NCI-H226 (cell line): Measurements from ENCODE around the gene UBXN7.
"Not testable (repeated sequence)": the region's sequence is repeated elsewhere in the genome, so short reads cannot be mapped to it uniquely, and the experiment has no call there.

Experiments used
- DNase-seq: peaks from one replicate; pipeline ENCODE4 v3.0.0-alpha.2; 2015

The UBXN7 gene

DNA sequence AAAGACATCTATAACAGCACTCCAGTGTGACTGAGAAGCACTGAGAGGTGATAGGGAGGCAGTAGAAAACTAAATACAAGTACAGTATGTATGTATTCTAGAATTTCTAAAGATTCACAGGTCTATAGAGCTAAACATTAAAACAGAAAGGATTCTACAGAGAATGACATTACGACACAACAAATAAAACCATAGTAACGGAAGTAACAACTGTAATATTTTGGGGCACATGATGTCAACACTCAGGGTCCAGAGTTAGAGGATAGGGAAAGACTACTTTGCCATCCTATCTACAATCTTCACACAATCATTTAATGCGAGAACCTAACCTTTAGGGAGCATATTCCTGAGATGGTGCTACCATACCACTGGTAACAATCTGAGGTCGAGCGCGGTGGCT lies 13.6 kb downstream of the UBXN7 start:
- DNase-seq = no peak

DNA sequence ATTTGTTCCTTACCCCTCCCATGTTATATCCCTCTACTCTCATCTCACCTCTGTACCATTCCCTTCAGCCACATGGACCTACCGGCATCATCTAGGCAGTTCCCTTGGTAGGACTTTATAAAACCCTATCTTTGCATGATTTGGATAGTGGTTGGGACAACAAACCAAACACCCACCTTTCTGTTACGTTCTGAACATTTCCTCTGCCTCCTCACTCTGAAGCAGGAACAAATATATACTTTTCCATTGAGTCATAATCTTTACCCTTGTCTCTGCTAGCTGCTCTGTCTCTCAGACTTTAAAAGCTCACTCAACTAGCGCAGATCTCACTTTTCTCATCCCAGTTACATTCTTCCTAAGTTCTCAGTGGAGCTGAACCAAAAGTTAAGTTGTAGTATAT lies 17.8 kb downstream of the UBXN7 start:
- no peak for DNase-seq

DNA sequence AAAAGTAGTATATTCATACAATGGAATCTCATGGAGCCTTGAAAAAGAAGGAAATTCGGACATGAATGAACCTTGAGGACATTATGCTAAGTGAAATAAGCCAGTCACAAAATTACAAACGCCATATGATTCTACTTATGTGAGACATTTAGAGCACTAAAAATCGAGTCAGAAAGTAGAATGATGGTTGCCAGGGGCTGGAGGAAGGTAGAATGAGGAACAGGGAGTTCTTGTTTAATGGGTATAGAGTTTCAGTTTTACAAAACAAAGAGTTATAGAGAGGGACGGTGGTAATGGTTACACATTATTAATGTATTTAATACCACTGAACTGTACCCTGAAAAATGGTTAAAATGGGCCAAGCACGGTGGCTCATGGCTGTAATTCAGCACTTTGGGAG lies 19.5 kb downstream of the UBXN7 start:
- DNase-seq = no peak

DNA sequence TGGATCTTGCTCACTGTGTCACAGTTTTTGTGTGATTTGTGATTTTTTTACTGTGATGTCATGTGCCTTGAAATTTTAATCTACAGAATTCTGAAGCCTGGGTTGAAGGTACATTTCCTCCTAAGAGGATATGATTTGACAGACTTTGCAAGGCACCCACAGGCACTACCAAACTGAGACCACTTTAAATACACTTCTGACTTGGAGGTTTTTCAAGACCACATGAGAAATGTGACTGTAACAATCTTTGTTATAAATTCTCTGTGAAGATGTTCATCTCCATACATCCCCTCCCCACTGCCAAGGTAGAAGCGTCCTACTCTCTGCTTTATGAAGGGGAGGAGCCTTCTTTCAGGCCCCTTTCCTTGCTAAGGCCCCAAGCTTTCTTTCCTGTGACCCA lies 22.8 kb downstream of the UBXN7 start:
- no peak for DNase-seq

DNA sequence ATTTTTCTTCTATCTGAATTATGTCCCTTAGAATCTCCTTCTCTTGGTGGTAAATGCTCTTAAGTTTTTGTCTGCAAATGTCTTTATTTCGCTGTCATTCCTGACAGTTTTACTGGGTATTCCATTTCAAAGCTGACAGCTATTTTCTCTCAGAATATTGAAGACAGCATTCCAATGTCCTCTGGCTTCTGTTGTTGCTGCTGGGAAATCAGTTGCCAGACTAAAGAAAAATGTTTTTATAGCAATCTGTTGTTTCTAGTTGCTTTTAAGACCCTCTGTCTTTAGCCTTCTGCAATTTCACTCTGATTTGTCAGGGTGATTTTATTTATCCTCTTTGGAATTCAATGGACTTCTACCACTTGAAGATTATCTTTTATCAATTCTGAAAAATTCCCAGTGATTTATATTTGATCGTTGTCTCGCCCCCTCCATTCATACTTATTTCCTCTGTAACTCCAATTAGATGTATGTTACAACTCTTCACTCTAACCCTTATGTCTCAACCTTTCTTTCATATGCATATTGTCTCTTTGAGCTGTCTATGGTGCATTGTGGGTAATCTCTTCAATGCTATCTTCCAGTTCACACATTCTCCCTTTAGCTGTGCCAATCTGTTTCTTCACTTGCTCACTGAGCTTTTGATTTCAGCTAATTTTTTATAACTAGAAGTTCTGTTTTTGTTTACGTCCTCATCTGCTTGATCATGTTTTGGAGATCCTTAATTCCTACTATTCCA lies 23.5 kb downstream of the UBXN7 start:
- no peak for DNase-seq

DNA sequence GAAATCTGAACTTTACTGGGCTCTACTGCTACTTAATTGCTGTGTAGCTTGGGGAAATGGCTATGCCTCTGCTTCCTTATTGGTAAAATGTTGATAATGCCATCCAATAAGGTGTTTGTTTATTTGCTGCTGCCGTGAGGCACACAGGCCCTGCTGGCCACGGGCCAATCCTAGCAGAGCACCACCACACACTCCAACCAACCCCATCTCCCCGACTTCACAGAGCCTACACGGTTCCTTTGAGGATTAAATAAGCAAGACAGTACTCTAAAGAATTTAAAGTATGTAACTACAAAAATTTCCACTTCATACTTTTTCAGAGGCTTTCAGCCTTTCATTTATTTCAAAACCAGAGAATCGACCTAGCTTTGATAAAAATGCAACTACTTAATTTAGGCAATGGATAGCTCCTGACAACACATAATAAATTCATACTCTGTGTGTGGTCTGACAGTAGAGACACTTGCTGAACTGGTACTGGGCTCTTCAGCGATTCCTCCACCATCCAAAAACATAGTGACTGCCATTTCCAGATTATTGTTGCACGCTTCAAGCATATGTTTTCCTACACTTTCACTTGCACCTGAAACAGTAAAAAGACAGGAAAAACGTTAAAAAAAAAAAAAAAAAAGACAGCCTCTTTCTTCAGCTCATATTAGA lies 25.3 kb downstream of the UBXN7 start:
- DNase-seq = peak; percentile 73

DNA sequence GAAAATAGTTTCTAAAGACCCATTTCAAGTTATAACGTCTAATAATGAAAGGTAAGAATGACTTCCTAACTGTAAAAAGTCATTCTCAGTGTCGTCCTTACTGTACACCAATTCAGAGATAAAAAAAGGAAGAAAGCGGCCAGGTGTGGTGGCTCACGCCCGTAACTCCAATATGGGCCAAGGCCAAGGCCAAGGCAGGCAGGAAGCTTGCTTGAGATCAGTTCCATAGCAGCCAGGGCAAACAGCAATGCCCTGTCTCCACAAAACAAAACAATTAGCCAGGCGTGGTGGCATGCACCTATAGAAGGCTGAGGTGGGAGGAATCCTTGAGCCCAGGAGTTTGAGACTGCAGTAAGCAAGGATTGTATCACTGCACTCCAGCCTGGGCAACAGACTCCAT lies 31.9 kb downstream of the UBXN7 start:
- no peak for DNase-seq

DNA sequence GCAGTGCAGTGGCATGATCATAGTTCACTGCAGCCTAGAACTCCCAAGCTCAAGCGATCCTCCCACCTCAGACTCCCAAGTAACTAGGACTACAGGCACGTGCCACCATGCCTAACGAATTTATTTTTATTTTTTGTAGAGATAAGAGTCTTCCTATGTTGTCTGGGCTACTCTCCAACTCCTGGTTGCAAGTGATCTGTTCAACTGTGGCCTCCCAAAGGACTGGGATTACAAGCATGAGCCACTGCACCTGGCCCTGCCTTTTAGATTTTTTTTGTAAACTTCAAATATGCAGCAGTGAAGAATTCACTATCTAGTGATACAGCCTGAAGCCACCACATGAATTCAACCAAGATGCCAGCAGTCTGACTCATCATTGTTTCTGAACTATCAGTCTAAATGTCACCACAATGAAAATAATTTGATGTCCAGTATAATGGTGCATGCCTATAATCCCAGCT lies 32.7 kb downstream of the UBXN7 start:
- peak; percentile 82 for DNase-seq

DNA sequence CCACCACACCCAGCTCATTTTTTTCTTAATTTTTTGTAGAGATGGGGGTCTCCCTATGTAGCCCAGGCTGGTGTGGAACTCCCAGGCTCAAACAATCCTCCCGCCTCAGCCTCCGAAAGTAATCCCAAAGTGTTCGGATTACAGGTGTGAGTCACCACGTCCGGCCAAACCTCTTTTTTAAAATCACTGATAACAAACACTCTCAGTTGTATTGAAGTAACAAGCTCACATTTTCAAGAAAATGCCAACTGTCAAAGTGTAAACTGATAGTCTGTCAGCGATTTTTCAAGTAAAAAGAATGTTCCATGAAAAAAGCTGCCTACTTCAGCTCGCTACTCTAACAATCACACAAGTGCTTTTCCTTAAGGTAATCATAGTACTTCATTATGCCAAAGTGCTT lies 33.4 kb downstream of the UBXN7 start:
- DNase-seq = peak; percentile 68

DNA sequence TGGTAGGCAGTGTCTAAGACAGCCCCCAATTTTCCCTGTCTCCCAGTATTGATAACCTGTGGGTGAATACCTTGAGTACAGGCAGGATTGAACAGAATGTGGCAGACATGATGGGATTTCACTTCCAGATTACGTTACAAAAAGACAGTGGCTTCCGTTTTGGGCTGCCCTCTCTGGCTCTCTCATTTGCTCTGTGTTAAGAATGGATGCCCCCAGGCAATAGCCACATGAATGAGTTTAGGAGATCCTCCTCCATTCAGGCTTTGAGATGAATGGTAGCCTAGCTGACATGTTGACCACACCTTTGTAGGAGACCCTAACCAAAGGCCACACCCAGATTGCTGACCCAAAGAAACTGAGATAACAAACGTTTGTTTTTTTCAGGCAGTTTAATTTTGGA lies 34.3 kb downstream of the UBXN7 start:
- no peak for DNase-seq

DNA sequence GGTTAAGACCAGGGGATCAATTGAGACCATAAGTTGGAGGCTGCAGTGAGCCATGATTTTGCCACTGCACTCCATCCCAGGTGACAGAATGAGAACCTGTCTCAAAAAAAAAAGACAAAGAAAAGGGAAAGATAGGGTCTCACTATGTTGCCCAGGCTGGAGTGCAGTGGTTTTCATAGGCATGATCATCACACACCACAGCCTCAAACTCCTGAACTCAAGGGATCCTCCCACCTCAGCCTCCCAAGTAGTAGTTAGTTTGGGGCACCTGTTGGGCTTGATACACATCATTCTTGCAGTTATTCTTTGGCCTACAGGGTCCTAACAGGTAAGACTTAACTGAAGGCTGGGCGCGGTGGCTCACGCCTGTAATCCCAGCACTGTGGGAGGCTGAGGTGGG lies 42.1 kb downstream of the UBXN7 start:
- no peak for DNase-seq

DNA sequence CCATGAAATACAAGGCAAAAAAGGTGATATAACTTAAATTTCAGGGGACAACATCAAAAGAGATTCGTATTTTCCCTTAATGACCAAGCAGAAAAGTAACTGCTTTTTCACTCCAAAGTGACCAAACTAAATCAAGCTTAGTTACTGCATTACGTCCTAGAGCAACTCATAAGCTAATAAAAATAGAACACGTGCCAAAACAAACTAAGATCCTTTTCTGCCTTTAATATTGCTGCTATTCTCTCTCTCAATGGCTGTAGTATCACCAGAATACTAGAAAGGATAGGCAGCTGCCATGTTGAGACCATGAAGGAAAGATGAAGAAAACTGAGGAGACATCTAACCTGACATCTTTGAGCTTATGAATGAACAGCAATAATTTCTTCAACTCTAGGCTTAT lies 43.3 kb downstream of the UBXN7 start:
- no peak for DNase-seq

DNA sequence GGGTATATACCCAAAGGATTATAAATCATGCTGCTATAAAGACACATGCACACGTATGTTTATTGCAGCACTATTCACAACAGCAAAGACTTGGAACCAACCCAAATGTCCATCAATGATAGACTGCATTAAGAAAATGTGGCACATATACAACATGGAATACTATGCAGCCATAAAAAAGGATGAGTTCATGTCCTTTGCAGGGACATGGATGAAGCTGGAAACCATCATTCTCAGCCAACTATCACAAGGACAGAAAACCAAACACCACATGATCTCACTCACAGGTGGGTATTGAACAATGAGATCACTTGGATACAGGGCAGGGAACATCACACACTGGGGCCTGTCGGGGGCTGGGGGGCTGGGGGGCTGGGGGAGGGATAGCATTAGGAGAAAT lies 44.3 kb downstream of the UBXN7 start:
- DNase-seq = not testable (repeated sequence)

DNA sequence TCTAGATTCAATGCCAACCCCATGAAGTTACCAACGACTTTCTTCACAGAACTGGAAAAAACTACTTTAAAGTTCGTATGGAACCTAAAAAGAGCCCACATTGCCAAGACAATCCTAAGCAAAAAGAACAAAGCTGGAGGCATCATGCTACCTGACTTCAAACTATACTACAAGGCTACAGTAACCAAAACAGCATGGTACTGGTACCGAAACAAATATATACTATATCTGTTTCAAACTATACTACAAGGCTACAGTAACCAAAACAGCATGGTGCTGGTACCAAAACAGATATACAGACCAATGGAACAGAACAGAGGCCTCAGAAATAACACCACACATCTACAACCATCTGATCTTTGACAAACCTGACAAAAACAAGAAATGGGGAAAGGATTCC lies 45.4 kb downstream of the UBXN7 start:
- DNase-seq = not testable (repeated sequence)

DNA sequence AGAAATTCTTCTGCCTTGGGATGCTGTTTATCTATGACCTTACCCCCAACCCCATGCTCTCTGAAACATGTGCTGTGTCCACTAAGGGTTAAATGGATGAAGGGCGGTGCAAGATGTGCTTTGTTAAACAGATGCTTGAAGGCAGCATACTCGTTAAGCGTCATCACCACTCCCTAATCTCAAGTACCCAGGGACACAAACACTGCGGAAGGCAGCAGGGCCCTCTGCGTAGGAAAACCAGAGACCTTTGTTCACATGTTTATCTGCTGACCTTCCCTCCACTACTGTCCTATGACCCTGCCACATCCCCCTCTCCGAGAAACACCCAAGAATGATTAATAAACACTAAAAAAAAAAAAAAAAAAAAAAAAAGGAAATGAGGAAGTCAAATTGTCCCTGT lies 46.2 kb downstream of the UBXN7 start:
- DNase-seq = not testable (repeated sequence)

DNA sequence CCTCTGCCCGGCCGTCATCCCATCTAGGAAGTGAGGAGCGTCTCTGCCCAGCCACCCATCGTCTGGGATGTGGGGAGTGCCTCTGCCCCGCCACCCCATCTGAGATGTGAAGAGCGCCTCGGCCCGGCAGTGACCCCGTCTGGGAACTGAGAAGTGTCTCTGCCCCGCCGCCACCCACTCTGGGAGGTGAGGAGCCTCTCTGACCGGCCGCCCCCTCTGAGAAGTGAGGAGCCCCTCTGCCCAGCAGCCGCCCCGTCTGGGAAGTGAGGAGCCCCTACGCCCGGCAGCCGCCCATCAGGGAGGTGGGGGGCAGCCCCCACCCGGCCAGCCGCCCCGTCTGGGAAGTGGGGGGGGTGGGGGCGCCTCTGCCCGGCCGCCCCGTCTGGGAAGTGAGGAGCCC lies 46.8 kb downstream of the UBXN7 start:
- DNase-seq = not testable (repeated sequence)

DNA sequence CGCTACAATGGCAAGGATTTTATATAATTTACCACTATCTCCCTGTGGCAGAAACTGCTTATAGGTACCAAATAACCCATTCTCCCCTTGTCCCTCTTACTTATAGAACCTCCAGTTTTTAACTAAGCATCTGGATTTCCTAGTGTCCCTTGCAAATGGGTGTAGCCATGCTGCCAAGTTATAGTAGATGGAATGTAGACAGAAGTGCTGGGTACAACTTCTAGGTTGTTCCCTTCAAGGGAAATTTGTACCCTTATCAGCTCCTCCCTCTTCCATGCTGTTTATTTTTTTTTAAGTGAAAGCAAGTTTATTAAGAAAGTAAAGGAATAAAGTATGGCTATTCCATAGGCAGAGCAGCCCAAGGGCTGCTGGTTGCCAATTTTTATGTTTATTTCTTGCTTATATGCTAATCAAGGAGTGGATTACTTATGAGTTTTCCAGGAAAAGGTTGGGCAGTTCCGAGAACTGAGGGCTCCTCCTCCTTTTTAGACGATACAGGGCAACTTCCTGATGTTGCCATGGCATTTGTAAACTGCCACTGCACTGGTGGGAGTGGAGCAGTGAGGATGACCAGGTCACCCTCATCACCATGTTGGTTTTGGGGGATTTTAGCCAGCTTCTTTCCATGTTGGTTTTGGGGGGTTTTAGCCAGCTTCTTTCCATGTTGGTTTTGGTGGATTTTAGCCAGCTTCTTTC lies 53.9 kb downstream of the UBXN7 start:
- no peak for DNase-seq

DNA sequence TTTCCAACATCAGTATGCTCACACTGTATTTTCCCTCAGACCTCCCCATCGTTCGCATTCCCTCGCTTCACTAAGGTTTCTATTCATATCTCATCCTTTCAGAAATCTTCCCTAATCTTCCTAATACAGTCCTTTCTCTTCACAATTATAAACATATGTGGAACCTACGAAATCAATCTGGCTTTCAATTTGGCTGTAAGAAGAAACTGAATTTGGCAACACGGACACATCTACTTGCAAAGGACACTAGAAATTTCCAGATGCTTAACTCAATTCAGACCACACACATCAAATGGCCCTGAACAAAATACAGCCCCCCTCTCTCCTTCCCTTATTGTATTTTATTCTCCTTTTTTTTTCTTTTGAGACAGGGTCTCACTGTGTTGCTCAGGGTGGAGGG lies 54.9 kb downstream of the UBXN7 start:
- no peak for DNase-seq

DNA sequence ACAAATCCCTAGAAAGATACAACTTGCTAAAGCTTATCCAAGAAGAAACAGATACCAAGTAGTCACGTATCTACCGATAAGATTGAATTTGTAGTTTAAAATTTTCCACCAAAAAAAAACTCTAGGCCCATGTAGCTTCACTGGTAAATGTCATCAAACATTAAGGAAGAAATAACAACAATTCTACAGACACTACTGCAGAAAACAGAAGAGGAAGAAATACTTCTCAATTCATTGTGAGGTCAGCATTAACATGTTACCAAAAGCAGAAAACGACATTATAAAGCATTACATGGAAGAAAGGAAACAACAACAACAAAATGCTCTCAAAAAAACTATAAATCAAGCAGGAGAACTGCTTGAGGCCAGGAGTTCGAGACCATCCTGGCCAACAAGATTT lies 66.5 kb downstream of the UBXN7 start:
- no peak for DNase-seq

DNA sequence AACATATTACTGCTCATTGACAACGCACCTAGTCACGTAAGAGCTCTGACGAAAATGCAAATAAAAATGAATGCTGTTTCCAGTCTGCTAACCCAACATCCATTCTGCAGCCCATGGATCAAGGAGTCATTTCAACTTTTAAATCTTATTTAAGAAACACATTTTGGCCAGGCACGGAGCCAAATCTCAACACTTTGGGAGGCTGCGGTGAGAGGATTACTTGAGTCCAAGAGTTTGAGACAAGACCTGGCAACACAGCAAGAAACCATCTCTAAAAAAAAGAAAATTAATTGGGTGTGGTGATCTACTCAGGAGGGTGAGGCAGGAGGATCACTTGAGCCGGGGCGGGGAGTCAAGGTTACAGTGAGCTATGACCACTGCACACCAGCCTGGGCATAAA lies 71.6 kb downstream of the UBXN7 start:
- DNase-seq = no peak

DNA sequence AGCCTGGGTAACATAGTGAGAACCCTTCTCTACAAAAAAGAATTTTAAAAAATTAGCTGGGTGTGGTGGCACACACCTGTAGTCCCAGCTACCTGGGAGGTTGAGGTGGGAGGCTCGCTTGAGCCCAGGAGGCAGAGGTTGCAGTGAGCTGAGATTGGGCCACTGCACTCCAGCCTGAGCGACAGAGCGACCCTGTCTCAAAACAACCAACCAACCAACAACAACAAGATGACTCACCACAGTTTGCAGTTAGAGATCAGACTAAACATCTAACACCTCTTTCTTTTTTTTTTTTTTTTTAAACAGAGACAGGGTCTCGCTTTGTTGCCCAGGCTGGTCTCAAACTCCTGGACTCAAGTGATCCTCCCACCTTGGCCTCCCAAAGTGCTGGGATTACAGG lies 73.7 kb downstream of the UBXN7 start:
- not testable (repeated sequence) for DNase-seq

DNA sequence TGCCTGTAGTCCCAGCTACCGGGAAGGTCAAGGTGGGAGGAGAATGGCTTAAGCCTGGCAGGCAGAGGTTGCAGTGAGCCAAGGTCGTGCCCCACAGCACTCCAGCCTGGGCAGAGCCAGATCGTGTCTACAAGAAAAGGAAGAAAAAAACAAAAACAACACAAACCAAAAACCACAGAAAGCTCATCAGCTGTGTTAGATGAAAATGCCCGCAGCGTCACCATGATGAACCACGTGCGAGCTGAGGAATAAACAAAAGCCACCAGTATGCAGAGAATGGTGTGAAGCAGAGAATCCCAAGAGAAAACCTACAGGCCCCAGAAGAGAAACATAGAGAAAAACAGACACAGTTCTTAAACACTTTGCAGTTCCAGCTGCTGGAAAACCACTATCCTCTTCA lies 74.3 kb downstream of the UBXN7 start:
- no peak for DNase-seq

DNA sequence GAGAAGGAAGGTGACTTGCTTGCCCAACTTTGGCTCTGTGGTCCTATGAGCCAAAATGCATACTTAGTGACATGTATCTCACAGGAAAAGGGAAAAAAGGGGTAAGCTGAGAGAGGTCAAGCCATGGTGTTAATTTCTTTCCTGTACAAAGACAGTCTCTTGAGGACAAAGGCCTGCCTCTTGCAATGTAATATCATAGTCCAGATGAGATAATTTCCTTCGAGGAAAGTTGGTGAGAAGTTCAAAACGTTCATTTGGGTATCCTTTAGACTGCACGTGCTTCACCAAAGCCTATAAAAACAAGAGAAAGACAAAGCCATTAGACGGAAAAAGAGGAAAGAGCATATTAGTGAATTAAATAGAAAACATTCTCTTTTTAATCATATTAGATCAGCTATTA lies 75.7 kb downstream of the UBXN7 start:
- DNase-seq = no peak

DNA sequence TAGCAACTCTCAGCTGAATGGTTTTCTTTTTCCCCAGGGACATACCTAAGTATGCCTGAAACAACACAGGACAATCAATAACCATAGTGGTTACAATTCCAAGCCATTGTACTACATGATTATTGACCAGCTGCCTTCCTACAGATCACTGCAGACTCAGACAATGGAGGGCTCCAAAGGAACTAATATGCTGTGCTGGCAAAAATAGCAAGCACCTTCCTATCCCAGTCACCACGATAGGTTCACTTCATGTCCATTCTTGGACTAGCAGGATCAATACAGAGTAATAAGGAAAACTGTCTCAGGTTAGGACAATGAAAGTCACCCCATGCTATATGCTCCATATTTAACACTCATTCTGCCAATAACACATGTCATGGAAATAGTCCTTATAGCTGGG lies 76.6 kb downstream of the UBXN7 start:
- DNase-seq = no peak
